ENCODE results near the gene TP53BP2.

Gene TP53BP2

DNA sequence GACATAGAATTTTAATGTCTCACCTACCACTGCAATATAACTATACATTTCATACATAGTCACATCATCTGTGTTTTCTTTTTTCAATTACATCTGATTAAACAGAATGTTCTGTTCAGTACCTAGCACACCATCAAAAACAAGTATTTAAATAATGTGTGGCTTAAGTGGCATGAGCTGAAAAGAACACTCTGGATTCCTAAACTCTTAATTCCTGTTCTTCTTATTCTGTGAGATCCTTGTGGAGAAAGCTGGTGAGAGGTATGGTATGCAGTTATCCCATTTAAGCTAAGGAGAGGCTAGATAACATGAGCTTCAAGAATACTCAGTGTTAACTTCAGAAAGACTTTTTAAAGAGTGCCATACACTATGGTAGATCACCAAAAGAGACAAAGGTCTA is 5.5 kb downstream of the TP53BP2 start:
- H3K79me2 ChIP-seq (ENCODE audit: low read length): peaks cover 100% of the 10 kb centered on the region
- no peaks in the 10 kb centered on the region for H3K9me3 ChIP-seq (ENCODE audit: insufficient read depth, low read length)
- no peak for TF ChIP-seq EZH2phosphoT487 (IDR thresholded peaks at IDR 0.05; ENCODE audit: low read depth)
- TF ChIP-seq, protein P1, sequence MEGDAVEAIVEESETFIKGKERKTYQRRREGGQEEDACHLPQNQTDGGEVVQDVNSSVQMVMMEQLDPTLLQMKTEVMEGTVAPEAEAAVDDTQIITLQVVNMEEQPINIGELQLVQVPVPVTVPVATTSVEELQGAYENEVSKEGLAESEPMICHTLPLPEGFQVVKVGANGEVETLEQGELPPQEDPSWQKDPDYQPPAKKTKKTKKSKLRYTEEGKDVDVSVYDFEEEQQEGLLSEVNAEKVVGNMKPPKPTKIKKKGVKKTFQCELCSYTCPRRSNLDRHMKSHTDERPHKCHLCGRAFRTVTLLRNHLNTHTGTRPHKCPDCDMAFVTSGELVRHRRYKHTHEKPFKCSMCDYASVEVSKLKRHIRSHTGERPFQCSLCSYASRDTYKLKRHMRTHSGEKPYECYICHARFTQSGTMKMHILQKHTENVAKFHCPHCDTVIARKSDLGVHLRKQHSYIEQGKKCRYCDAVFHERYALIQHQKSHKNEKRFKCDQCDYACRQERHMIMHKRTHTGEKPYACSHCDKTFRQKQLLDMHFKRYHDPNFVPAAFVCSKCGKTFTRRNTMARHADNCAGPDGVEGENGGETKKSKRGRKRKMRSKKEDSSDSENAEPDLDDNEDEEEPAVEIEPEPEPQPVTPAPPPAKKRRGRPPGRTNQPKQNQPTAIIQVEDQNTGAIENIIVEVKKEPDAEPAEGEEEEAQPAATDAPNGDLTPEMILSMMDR (IDR thresholded peaks at IDR 0.05; ENCODE audit: low read depth, low read length): no peak
- H3K9ac ChIP-seq (ENCODE audit: low read length): no peak overlapping the region
- peaks cover 4% of the 10 kb centered on the region for H3K36me3 ChIP-seq (replicated peaks; ENCODE audit: low read depth, low read length)
- H3K27ac ChIP-seq (ENCODE audit: low read length): no peak overlapping the region
- peaks cover 42% of the 10 kb centered on the region for H3K4me1 ChIP-seq (ENCODE audit: low read length)
- H2AFZ ChIP-seq (ENCODE audit: low read depth, low read length): no peak overlapping the region
- no peaks in the 10 kb centered on the region for H3K27me3 ChIP-seq (ENCODE audit: low read depth, low read length)
- H3K4me3 ChIP-seq (ENCODE audit: low read length): no peak overlapping the region
- H4K20me1 ChIP-seq (ENCODE audit: insufficient read depth, low read length): peaks cover 90% of the 10 kb centered on the region
- no peak overlapping the region for H3K4me2 ChIP-seq (ENCODE audit: low read length)

DNA sequence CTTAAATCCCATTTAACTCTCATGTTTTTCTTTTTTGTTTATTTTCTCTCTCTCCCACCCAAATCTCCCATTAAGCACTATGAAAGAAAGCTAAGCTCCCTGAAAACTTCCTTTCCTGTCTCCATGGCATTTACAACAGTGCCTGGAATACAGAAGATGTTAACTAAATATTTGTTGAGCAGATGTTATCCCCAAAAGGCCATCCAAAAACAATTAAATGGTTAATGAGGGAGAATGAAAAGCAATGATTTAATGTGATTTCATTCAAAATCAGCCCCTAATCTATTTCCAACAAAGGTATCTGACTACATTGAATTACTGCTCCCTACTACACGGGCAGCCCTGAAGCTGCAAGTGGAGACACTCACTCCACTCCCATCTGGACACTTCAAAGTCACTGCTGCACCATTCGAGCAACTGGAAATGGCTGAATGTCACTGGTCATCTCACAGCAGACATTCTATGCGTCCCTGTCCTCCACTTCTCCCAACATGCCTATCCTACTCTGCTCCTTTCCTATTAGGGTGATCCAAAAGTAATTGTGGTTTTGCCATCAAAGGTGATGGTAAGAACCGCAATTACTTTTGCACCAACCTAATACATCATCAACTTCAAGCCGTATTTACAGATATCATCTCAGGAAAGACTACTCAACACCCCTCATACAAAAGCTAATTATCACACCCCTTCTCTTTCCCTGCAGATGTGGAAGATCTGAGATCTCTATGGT is 7.5 kb downstream of the TP53BP2 start:
- Histone ChIP-seq H3K36me3 (replicated peaks; ENCODE audit: low read depth, low read length) (peaks cover 4% of the 10 kb centered on the region), H3K27me3 (ENCODE audit: low read depth, low read length) (no peaks in the 10 kb centered on the region), H3K4me2 (ENCODE audit: low read length) (no peak overlapping the region), H3K9ac (ENCODE audit: low read length) (no peak overlapping the region), H4K20me1 (ENCODE audit: insufficient read depth, low read length) (peaks cover 91% of the 10 kb centered on the region), H3K4me1 (ENCODE audit: low read length) (peaks cover 52% of the 10 kb centered on the region), H3K27ac (ENCODE audit: low read length) (no peak overlapping the region), H3K4me3 (ENCODE audit: low read length) (no peak overlapping the region), H3K9me3 (ENCODE audit: insufficient read depth, low read length) (no peaks in the 10 kb centered on the region), H3K79me2 (ENCODE audit: low read length) (peaks cover 100% of the 10 kb centered on the region), H2AFZ (ENCODE audit: low read depth, low read length) (no peak overlapping the region)
- TF ChIP-seq EZH2phosphoT487 (IDR thresholded peaks at IDR 0.05; ENCODE audit: low read depth): no peak
- TF ChIP-seq, protein P1 (IDR thresholded peaks at IDR 0.05; ENCODE audit: low read depth, low read length): no peak

DNA sequence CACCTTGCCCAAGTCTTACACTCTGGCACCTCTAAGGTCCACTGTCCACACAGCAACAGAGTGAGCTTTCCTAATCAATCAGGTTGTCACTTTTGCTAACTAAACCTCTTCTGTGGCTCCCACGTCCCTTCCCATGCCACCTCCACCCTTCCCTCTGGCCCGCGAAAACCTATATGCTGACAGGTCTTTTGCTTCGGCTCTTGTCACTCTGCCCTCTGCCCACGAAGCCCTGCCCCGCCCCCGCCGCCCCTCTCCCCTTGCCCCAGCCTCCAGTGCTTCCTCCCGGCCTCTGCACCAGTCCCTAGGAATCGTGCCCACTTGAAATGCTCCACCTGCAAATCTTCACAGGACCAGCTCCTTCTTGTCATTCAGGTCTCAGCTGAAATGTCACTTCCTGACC is 8.1 kb downstream of the TP53BP2 start:
- Histone ChIP-seq H3K79me2 (ENCODE audit: low read length) (peaks cover 100% of the 10 kb centered on the region), H3K9ac (ENCODE audit: low read length) (no peak overlapping the region), H3K4me2 (ENCODE audit: low read length) (no peak overlapping the region), H3K27ac (ENCODE audit: low read length) (no peak overlapping the region), H3K4me1 (ENCODE audit: low read length) (peaks cover 53% of the 10 kb centered on the region), H4K20me1 (ENCODE audit: insufficient read depth, low read length) (peaks cover 84% of the 10 kb centered on the region), H3K4me3 (ENCODE audit: low read length) (no peak overlapping the region), H3K27me3 (ENCODE audit: low read depth, low read length) (no peaks in the 10 kb centered on the region), H3K9me3 (ENCODE audit: insufficient read depth, low read length) (no peaks in the 10 kb centered on the region), H3K36me3 (replicated peaks; ENCODE audit: low read depth, low read length) (peaks cover 2% of the 10 kb centered on the region), H2AFZ (ENCODE audit: low read depth, low read length) (no peak overlapping the region)
- no peak for TF ChIP-seq EZH2phosphoT487 (IDR thresholded peaks at IDR 0.05; ENCODE audit: low read depth)
- TF ChIP-seq, protein P1 (IDR thresholded peaks at IDR 0.05; ENCODE audit: low read depth, low read length): no peak

DNA sequence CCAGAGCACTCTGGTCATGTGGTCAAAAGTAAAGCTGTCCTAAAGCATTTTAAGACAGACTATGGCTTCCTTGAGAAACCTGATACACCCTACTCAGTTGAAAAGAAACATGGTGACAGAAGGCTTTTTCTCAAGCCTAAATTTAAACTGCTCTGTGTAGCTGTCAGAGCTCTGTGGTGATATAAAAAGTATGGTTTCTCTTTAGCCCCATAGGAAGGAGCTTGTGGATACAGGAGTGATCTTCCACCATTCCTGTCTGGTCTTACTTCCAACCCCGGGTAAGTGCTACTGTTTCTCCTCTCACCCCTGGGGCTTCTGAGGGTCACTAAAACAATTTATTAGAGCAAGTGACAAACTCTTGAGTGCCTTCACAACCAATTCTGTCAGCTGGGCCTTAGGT is 8.5 kb downstream of the TP53BP2 start:
- Histone ChIP-seq H4K20me1 (ENCODE audit: insufficient read depth, low read length) (peaks cover 80% of the 10 kb centered on the region), H3K9ac (ENCODE audit: low read length) (no peak overlapping the region), H3K27ac (ENCODE audit: low read length) (no peak overlapping the region), H3K36me3 (replicated peaks; ENCODE audit: low read depth, low read length) (no peaks in the 10 kb centered on the region), H3K27me3 (ENCODE audit: low read depth, low read length) (no peaks in the 10 kb centered on the region), H3K4me3 (ENCODE audit: low read length) (no peak overlapping the region), H3K9me3 (ENCODE audit: insufficient read depth, low read length) (no peaks in the 10 kb centered on the region), H3K4me1 (ENCODE audit: low read length) (peaks cover 54% of the 10 kb centered on the region), H3K79me2 (ENCODE audit: low read length) (peaks cover 98% of the 10 kb centered on the region), H3K4me2 (ENCODE audit: low read length) (no peak overlapping the region), H2AFZ (ENCODE audit: low read depth, low read length) (no peak overlapping the region)
- no peak for TF ChIP-seq EZH2phosphoT487 (IDR thresholded peaks at IDR 0.05; ENCODE audit: low read depth)
- TF ChIP-seq, protein P1 (IDR thresholded peaks at IDR 0.05; ENCODE audit: low read depth, low read length): no peak

Data from OCI-LY3 (cell line).